Liver (tissue), 3 donors: ENCODE data around the gene MICU1.

ENCODE experiments used
- RAD21 ChIP-seq, 2 donors: IDR thresholded peaks; 2 replicates each; pipeline ENCODE4 v1.6.1; 2016; ENCODE audit warnings: antibody characterized with exemption in 2 of 2, mild to moderate bottlenecking in 2 of 2
- SP1 ChIP-seq: IDR thresholded peaks from 2 replicates; pipeline ENCODE4 v1.6.1; 2018; ENCODE audit warnings: antibody characterized with exemption, mild to moderate bottlenecking
- TAF1 ChIP-seq: conservative IDR thresholded peaks from 2 replicates; pipeline ENCODE4 v1.6.1; 2016; ENCODE audit warnings: antibody characterized with exemption, mild to moderate bottlenecking
- TF ChIP-seq, protein P1 (sequence below): fragments of 150-350 bp; IDR thresholded peaks from 2 replicates; pipeline ENCODE4 v1.5.1; 2017; ENCODE audit warnings: improper control_type of control experiment, low read depth, low read length; ENCODE audit not compliant: missing input control
- donor health status: healthy.
- donor health status: healthy.

GRCh38 chr10:72598769-72599701, 26.8 kb downstream of the MICU1 start:
- TF ChIP-seq SP1 (no peak), TAF1 (no peak), RAD21 (IDR thresholded peaks at IDR 0.05) (no peak)
- TF ChIP-seq, protein P1, sequence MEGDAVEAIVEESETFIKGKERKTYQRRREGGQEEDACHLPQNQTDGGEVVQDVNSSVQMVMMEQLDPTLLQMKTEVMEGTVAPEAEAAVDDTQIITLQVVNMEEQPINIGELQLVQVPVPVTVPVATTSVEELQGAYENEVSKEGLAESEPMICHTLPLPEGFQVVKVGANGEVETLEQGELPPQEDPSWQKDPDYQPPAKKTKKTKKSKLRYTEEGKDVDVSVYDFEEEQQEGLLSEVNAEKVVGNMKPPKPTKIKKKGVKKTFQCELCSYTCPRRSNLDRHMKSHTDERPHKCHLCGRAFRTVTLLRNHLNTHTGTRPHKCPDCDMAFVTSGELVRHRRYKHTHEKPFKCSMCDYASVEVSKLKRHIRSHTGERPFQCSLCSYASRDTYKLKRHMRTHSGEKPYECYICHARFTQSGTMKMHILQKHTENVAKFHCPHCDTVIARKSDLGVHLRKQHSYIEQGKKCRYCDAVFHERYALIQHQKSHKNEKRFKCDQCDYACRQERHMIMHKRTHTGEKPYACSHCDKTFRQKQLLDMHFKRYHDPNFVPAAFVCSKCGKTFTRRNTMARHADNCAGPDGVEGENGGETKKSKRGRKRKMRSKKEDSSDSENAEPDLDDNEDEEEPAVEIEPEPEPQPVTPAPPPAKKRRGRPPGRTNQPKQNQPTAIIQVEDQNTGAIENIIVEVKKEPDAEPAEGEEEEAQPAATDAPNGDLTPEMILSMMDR: no peak
